NB4 (cell line): ENCODE data around the gene NT5DC3.

Experiments used
- CTCF ChIP-seq: IDR thresholded peaks from one replicate; pipeline ENCODE4 v1.5.1; 2012; ENCODE audit warnings: low read depth, low read length
- MAX ChIP-seq: IDR thresholded peaks from 2 replicates; pipeline ENCODE4 v1.6.1; 2011; ENCODE audit warnings: low read depth, low read length
- POLR2A ChIP-seq: IDR thresholded peaks from 2 replicates; pipeline ENCODE4 v1.6.1; 2011; ENCODE audit warnings: mild to moderate bottlenecking; ENCODE audit not compliant: insufficient read length; ENCODE audit errors: extremely low read depth

- TF ChIP-seq CTCF, result no peak
- no peak for TF ChIP-seq POLR2A
- no peak for TF ChIP-seq MAX
Measured at GRCh38 chr12:103811791-103812190, 29.2 kb downstream of the NT5DC3 start.
